HepG2 (cell line): ENCODE results near the gene ADPRHL1. TPM values are rescaled to one million over a fixed set of nuclear protein-coding genes. Genes with fewer than 3 reads are reported as not detected.

Experiments
- ATAC-seq: fragments of 200-7000 bp; cut with Tn5 transposase; 3 replicates; pipeline ENCODE4 v1.9.1; 2020; ENCODE audit warnings: mild to moderate bottlenecking, moderate library complexity
- BruUV-seq: library from RNA; stranded (reverse); fragments of 400-500 nt; replicated peaks from 2 replicates; lab custom pipeline; 2021; lab: Mats Ljungman, UMichigan
- CTCF ChIA-PET: fragments of 300-600 bp; formaldehyde crosslinking; extraction: SDS; loops from one replicate; lab custom pipeline; 2021; ENCODE audit warnings: low total read pairs, inconsistent platforms, low intra/inter-chr PET ratio; lab: Yijun Ruan, JAX
- POLR2A ChIA-PET: fragments of 350-600 bp; sonication (Branson Sonifier 250); formaldehyde crosslinking; loops from one replicate; lab custom pipeline; 2020; ENCODE audit warnings: antibody characterized with exemption, inconsistent platforms; lab: Yijun Ruan, JAX
- DNase-seq: peaks from one replicate; pipeline ENCODE4 v3.0.0-alpha.2; 2015; ENCODE audit warnings: low spot score
- FAIRE-seq: peaks from 3 replicates; lab custom pipeline; 2011; peaks lifted over from hg19 to GRCh38; lab: Jason Lieb, UNC
- H2AFZ ChIP-seq: one replicate; pipeline ENCODE4 v1.6.1; 2011; ENCODE audit warnings: low read length, inconsistent platforms
- H3K27ac ChIP-seq: fragments of 300-600 bp; 3 replicates; pipeline ENCODE4 v1.8.0; 2011; ENCODE audit warnings: mixed run types, mild to moderate bottlenecking, mixed read lengths, low read length, inconsistent platforms; ENCODE audit not compliant: insufficient read depth; ENCODE audit errors: extremely low read length
- H3K27me3 ChIP-seq, 2 experiments: fragments of 200-600 bp in 1 of 2; 2 replicates in 1 of 2; 3 replicates in 1 of 2; pipeline versions ENCODE4 v1.6.0 to v1.8.0; 2011; ENCODE audit warnings: low read length in 2 of 2, mild to moderate bottlenecking in 2 of 2, moderate library complexity in 2 of 2, inconsistent platforms in 1 of 2; ENCODE audit not compliant: insufficient read depth in 2 of 2, control insufficient read depth in 1 of 2
- H3K36me3 ChIP-seq, 2 experiments: fragments of 200-600 bp in 1 of 2; replicated peaks in 1 of 2; 2 replicates in 1 of 2; 3 replicates in 1 of 2; pipeline versions ENCODE4 v1.5.1 to v1.8.0; 2011; ENCODE audit warnings: low read length in 2 of 2, inconsistent platforms in 1 of 2; ENCODE audit not compliant: insufficient read depth in 2 of 2, control insufficient read depth in 1 of 2
- H3K4me1 ChIP-seq: 2 replicates; pipeline ENCODE4 v1.5.1; 2012; ENCODE audit warnings: low read length, inconsistent platforms; ENCODE audit not compliant: insufficient read depth
- H3K4me2 ChIP-seq: 2 replicates; pipeline ENCODE4 v1.6.0; 2011; ENCODE audit warnings: low read depth, low read length, inconsistent platforms
- H3K4me3 ChIP-seq, 3 experiments: fragments of 200-600 bp in 1 of 3; sonication (generic), shearing (Covaris generic) in 1 of 3; replicated peaks in 1 of 3; 2 replicates each; pipeline ENCODE4 v1.5.1; 2011 to 2016; ENCODE audit warnings: low read length in 3 of 3, inconsistent platforms in 2 of 3, low read depth in 2 of 3, mild to moderate bottlenecking in 2 of 3, control low read depth in 1 of 3, mixed read lengths in 1 of 3; ENCODE audit not compliant: insufficient read depth in 1 of 3
- H3K79me2 ChIP-seq: one replicate; pipeline ENCODE4 v1.6.1; 2011; ENCODE audit warnings: low read length, inconsistent platforms; ENCODE audit not compliant: insufficient read depth
- H3K9ac ChIP-seq: 2 replicates; pipeline ENCODE4 v1.6.0; 2011; ENCODE audit warnings: mild to moderate bottlenecking, low read depth, low read length, inconsistent platforms; ENCODE audit not compliant: insufficient read depth
- H3K9me3 ChIP-seq: 2 replicates; pipeline ENCODE4 v1.5.1; 2012; ENCODE audit warnings: mild to moderate bottlenecking, low read length
- H4K20me1 ChIP-seq: 2 replicates; pipeline ENCODE4 v1.6.0; 2011; ENCODE audit warnings: inconsistent platforms, mild to moderate bottlenecking, low read length, moderate library complexity; ENCODE audit not compliant: insufficient read depth
- AGO2 ChIP-seq: fragments of 200-400 bp; formaldehyde crosslinking; optimal IDR thresholded peaks from 2 replicates; pipeline ENCODE3; 2017; ENCODE audit warnings: mild to moderate bottlenecking, low read depth, low read length, moderate library complexity
- FOXC1 ChIP-seq: sonication (generic); formaldehyde crosslinking; IDR thresholded peaks from 2 replicates; pipeline ENCODE4 v1.8.0; 2022; ENCODE audit warnings: mild to moderate bottlenecking, missing genetic modification reagents, borderline replicate concordance
- HOXA9 ChIP-seq: sonication (generic); formaldehyde crosslinking; IDR thresholded peaks from 2 replicates; pipeline ENCODE4 v1.8.1; 2022; ENCODE audit warnings: missing genetic modification reagents, mild to moderate bottlenecking, moderate library complexity, borderline replicate concordance
- POLR2G ChIP-seq: fragments of 200-400 bp; formaldehyde crosslinking; IDR thresholded peaks from 2 replicates; pipeline ENCODE4 v1.6.1; 2018; ENCODE audit warnings: mild to moderate bottlenecking, low read depth, low read length, moderate library complexity
- RBM22 ChIP-seq: fragments of 200-400 bp; formaldehyde crosslinking; optimal IDR thresholded peaks from 2 replicates; pipeline ENCODE3; 2017; ENCODE audit warnings: mild to moderate bottlenecking, low read length, moderate library complexity
- SALL1 ChIP-seq: sonication (generic); formaldehyde crosslinking; IDR thresholded peaks from 2 replicates; pipeline ENCODE4 v1.8.0; 2022; ENCODE audit warnings: mild to moderate bottlenecking, missing genetic modification reagents
- TBL1XR1 ChIP-seq: fragments of 150-350 bp; IDR thresholded peaks from 2 replicates; pipeline ENCODE4 v1.6.1; 2014; ENCODE audit warnings: borderline replicate concordance, low read length; ENCODE audit not compliant: partially characterized antibody
- ZBTB7B ChIP-seq: sonication (generic); formaldehyde crosslinking; IDR thresholded peaks from 2 replicates; pipeline ENCODE4 v1.4.0; 2020; ENCODE audit warnings: missing genetic modification reagents
- ZMYM3 ChIP-seq: sonication (generic); formaldehyde crosslinking; IDR thresholded peaks from 2 replicates; pipeline ENCODE4 v1.5.1; 2020; ENCODE audit warnings: mild to moderate bottlenecking, missing genetic modification reagents
- ZNF264 ChIP-seq: sonication (generic); formaldehyde crosslinking; IDR thresholded peaks from 2 replicates; pipeline ENCODE4 v1.4.0; 2020; ENCODE audit warnings: missing genetic modification reagents
- WGBS: methylation state at CpG from one replicate; pipeline ENCODE4 v1.1.6; 2017; ENCODE audit warnings: low lambda C conversion rate; 5-methylcytosine and 5-hydroxymethylcytosine counted together
- in situ Hi-C: cut with HindIII; loops from 2 replicates; pipeline ENCODE4 v1.10.0; 2017; ENCODE audit warnings: low pct_unique_long_range_greater_than_20kb; ENCODE audit not compliant: extremely low pct_ligation_motif_present
- intact Hi-C: fragments of 100-400 bp; cut with micrococcal nuclease; formaldehyde crosslinking; loops from one replicate; pipeline ENCODE4 v1.10.0; 2022; ENCODE audit not compliant: unreplicated experiment
- polyA plus RNA-seq, 8 experiments: library from polyadenylated mRNA; depleted of rRNA in 3 of 8; stranded (reverse) in 7 of 8; unstranded in 1 of 8; fragments of >200 nt; fragmentation: Illumina TruSeq in 4 of 8; extraction: Trizol in 4 of 8; gene quantifications; 2 replicates each; pipeline versions ENCODE4 v1.2.1 to v1.2.3, GENCODE V29; 2011 to 2016; ENCODE audit warnings: low read depth in 4 of 8, missing spikeins in 1 of 8, mixed read lengths in 1 of 8; ENCODE audit not compliant: insufficient read depth in 1 of 8
- total RNA-seq, 5 experiments: library from RNA; depleted of rRNA; stranded (reverse); fragments of >200 nt; fragmentation: Illumina TruSeq; extraction: Trizol; gene quantifications; 2 replicates each; pipeline ENCODE4 v1.2.3, GENCODE V29; 2016; ENCODE audit warnings: low read depth in 1 of 5
- TF ChIP-seq, protein P1 (sequence below): sonication (generic); formaldehyde crosslinking; IDR thresholded peaks from 2 replicates; pipeline ENCODE4 v1.9.0; 2021; ENCODE audit warnings: missing genetic modification reagents, borderline replicate concordance
- TF ChIP-seq, protein P2 (sequence below): sonication (generic); formaldehyde crosslinking; IDR thresholded peaks from 2 replicates; pipeline ENCODE4 v1.4.0; 2020; ENCODE audit warnings: missing genetic modification reagents, mild to moderate bottlenecking, borderline replicate concordance
- TF ChIP-seq, protein P3 (sequence below): sonication (generic); formaldehyde crosslinking; IDR thresholded peaks from 2 replicates; pipeline ENCODE4 v1.5.0; 2020; ENCODE audit warnings: mild to moderate bottlenecking, low read depth, missing genetic modification reagents, borderline replicate concordance

ADPRHL1 gene
- total and polyA plus RNA-seq, 2 of the 13 experiments (the other 11 are each of a cell fraction or from before 2014, with no cell fraction given) = 0.34 to 0.40 TPM

DNA sequence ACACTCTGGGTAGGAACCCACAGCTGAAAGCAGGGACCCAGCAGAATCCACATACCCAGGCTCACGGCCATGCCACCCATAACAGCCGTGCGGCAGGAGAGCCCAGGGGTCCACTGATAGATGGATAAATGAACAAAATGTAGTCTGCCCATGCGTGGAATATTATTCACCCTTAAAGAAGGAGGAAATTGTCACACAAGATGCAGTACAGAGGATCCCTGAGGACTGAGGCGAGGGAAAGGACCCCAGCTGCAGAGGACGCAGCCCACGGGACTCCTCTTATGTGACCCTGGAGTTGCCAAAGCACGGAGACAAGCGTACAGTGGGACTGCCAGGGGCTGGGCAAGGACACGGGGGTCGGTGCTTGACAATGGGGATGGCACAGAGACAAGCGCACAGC is 100.0 kb downstream of the ADPRHL1 start (continued):
- TF ChIP-seq, protein P1, sequence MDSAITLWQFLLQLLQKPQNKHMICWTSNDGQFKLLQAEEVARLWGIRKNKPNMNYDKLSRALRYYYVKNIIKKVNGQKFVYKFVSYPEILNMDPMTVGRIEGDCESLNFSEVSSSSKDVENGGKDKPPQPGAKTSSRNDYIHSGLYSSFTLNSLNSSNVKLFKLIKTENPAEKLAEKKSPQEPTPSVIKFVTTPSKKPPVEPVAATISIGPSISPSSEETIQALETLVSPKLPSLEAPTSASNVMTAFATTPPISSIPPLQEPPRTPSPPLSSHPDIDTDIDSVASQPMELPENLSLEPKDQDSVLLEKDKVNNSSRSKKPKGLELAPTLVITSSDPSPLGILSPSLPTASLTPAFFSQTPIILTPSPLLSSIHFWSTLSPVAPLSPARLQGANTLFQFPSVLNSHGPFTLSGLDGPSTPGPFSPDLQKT (CRISPR knock-in tag) = no peak
- TF ChIP-seq ZBTB7B (no peak), FOXC1 (CRISPR knock-in tag) (no peak), ZNF264 (CRISPR knock-in tag) (no peak), HOXA9 (CRISPR knock-in tag) (no peak)

DNA sequence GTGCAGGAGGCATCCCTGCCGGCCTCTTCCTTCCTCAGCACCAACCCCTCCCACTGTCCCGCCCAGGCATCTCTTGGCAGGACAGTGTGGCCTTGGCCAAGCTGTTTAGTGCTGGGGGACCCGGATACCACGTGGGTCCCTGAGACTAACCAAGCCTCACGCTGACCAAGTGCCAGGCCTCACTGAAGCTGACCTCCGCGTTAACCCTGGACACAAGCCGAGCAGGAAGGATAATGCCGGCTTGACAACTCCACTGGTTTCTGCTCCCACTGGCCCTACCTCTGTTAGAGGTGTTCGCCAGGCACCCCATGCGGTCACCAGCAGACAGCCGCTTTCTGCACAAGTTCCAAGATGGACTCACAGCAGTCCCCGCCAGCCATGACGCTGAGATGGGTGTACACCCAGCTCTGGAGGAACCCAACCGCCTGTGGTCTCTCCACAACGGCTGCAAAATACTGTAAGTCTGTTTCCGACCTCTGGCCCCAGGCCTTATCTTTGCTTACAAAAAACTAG is 101.7 kb downstream of the ADPRHL1 start:
- no peaks in the 10 kb centered on the region for H3K79me2 ChIP-seq
- H3K9me3 ChIP-seq = no peaks in the 10 kb centered on the region
- 95% methylated on average over 10 of the region's 17 CpGs for WGBS
- POLR2A ChIA-PET = interaction anchor here (0.9 to 1.6 kb wide), 2 partner anchors 10 to 45 kb away, joined by 3 read pairs; no protein-coding TSS in a partner anchor
- H3K4me2 ChIP-seq = no peak overlapping the region
- no peak overlapping the region for H3K4me3 ChIP-seq
- peaks cover 21 to 54% of the 10 kb centered on the region in 2 experiments for H3K36me3 ChIP-seq
- FAIRE-seq = no peak
- no peak overlapping the region for H2AFZ ChIP-seq
- H3K9ac ChIP-seq = no peak overlapping the region
- no peaks in the 10 kb centered on the region for H3K4me1 ChIP-seq
- CTCF ChIA-PET = no interaction called here
- intact Hi-C loops (no loop called here), in situ Hi-C loops (no loop called here)
- DNase-seq = no peak
- H3K27me3 ChIP-seq = no peaks in the 10 kb centered on the region
- BruUV-seq = no TSS peak
- H3K27ac ChIP-seq = no peak overlapping the region
- 0 out of 2 replicates have a peak, but pooled peaks cover 2% of the 10 kb centered on the region for H4K20me1 ChIP-seq
- ATAC-seq = peak; percentile 17; the same call in 2 of the 3 replicates
- TF ChIP-seq ZMYM3 (CRISPR knock-in tag) = no peak
- no peak for TF ChIP-seq SALL1 (CRISPR knock-in tag)
- TF ChIP-seq POLR2G = peak; percentile 48; the same call in 1 of the 2 replicates
- TF ChIP-seq, protein P2, sequence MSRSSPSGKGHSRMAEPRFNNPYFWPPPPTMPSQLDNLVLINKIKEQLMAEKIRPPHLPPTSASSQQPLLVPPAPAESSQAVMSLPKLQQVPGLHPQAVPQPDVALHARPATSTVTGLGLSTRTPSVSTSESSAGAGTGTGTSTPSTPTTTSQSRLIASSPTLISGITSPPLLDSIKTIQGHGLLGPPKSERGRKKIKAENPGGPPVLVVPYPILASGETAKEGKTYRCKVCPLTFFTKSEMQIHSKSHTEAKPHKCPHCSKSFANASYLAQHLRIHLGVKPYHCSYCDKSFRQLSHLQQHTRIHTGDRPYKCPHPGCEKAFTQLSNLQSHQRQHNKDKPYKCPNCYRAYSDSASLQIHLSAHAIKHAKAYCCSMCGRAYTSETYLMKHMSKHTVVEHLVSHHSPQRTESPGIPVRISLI (CRISPR knock-in tag) = no peak
- TF ChIP-seq AGO2 = peak; percentile 74
- TF ChIP-seq, protein P3, sequence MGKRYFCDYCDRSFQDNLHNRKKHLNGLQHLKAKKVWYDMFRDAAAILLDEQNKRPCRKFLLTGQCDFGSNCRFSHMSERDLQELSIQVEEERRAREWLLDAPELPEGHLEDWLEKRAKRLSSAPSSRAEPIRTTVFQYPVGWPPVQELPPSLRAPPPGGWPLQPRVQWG (CRISPR knock-in tag) = no peak
- TF ChIP-seq TBL1XR1 = no peak
- TF ChIP-seq RBM22 = peak; percentile 45
